ENCODE measurements around the gene VPS13D. TPM values are rescaled to one million over a fixed set of nuclear protein-coding genes. Genes with fewer than 3 reads are reported as not detected.
A peak's percentile ranks its signal among the peaks of the same experiment; 100 is the strongest.

The VPS13D gene
- total and polyA plus RNA-seq, 2 donors from 2014 or later = 19.4 to 75.8 TPM

DNA sequence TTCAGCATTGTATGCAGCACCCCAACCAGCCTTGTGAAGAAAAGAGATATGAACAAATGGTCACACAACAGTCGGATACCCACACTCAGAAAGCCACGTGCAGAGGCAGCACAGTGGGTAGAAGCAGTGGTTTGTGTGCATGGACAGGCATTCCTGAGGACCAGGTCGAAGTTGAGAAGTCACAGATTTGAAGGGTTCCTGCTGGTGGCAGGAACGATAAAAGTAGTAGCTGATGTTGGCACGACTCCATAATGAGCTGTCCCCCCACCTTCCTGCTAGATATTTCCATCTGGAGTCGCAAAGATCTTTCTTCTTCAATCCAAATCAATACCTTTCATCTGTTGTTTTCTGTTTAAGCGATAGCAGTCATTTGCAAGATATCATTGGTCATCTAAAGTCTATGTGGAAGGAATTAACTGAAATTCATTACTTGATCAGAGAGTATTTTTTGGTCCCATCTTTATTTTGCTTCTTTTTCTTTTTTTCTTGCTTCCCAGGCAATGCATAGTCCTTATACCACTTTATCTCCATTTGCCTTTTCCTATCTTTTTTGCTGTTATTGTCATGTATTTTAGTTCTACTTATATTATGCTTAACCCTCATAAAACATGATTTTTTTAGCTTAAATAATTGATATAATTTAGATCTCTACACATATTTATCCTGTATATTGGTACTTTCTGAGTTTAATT, 211.7 kb downstream of the VPS13D start:
- Histone ChIP-seq H3K4me1 (ENCODE audit: control insufficient read depth in 2 of 3, insufficient read depth in 2 of 3, low read depth in 1 of 3, low read length in 3 of 3) (peaks cover 2 to 4% (median 3%) of the 10 kb centered on the region in 3 donors), H3K4me3 (ENCODE audit: low read length in 3 of 3) (no peak overlapping the region), H3K9me3 (ENCODE audit: control insufficient read depth in 2 of 3, insufficient read depth in 1 of 3, low read length in 3 of 3) (no peaks in the 10 kb centered on the region), H3K36me3 (ENCODE audit: control insufficient read depth in 2 of 3, insufficient read depth in 3 of 3, low read length in 3 of 3) (no peaks in the 10 kb centered on the region), H3K27me3 (ENCODE audit: control insufficient read depth, insufficient read depth, low read length) (no peaks in the 10 kb centered on the region), H3K9ac (ENCODE audit: low read length in 3 of 3) (no peak overlapping the region), H3K27ac (ENCODE audit: low read depth in 2 of 2, low read length in 2 of 2) (no peak overlapping the region)
- TF ChIP-seq, protein P1, sequence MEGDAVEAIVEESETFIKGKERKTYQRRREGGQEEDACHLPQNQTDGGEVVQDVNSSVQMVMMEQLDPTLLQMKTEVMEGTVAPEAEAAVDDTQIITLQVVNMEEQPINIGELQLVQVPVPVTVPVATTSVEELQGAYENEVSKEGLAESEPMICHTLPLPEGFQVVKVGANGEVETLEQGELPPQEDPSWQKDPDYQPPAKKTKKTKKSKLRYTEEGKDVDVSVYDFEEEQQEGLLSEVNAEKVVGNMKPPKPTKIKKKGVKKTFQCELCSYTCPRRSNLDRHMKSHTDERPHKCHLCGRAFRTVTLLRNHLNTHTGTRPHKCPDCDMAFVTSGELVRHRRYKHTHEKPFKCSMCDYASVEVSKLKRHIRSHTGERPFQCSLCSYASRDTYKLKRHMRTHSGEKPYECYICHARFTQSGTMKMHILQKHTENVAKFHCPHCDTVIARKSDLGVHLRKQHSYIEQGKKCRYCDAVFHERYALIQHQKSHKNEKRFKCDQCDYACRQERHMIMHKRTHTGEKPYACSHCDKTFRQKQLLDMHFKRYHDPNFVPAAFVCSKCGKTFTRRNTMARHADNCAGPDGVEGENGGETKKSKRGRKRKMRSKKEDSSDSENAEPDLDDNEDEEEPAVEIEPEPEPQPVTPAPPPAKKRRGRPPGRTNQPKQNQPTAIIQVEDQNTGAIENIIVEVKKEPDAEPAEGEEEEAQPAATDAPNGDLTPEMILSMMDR (IDR thresholded peaks at IDR 0.05; ENCODE audit: borderline replicate concordance, extremely low read depth, insufficient read depth) = no peak
- DNase-seq (peak in 2 of 5 donors; percentile 64 to 86), FAIRE-seq (no peak)
- intact Hi-C loops (cut with DNase I) = no loop called here

DNA sequence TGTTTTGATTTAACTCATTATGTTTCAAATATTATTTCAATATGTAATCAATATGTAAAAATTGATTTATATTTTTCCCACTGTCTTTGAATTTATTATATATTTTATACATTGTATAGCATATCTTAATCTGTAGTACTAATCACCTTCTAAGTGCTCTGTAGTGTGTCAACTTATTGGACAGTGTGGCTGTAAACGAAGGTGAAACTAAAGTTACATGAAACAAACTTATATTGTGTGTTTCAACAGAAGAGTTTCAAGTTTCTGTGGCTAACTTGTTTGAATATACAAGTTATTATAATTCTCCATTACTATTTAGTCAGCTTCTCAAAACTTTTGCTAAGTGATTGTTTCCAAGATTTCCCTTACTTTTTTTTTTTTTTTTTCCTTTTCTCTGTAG, 212.4 kb downstream of the VPS13D start:
- Histone ChIP-seq H3K27ac (ENCODE audit: low read depth in 2 of 2, low read length in 2 of 2) (no peak overlapping the region), H3K4me1 (ENCODE audit: control insufficient read depth in 2 of 3, insufficient read depth in 2 of 3, low read depth in 1 of 3, low read length in 3 of 3) (peaks cover under 1 to 10% (median 2%) of the 10 kb centered on the region in 3 donors), H3K27me3 (ENCODE audit: control insufficient read depth, insufficient read depth, low read length) (no peaks in the 10 kb centered on the region), H3K9ac (ENCODE audit: low read length in 3 of 3) (no peak overlapping the region), H3K9me3 (ENCODE audit: control insufficient read depth in 2 of 3, insufficient read depth in 1 of 3, low read length in 3 of 3) (no peaks in the 10 kb centered on the region), H3K36me3 (ENCODE audit: control insufficient read depth in 2 of 3, insufficient read depth in 3 of 3, low read length in 3 of 3) (no peaks in the 10 kb centered on the region), H3K4me3 (ENCODE audit: low read length in 3 of 3) (no peak overlapping the region)
- intact Hi-C loops (cut with DNase I) = no loop called here
- DNase-seq = no peak
- FAIRE-seq = no peak
- TF ChIP-seq, protein P1 (IDR thresholded peaks at IDR 0.05; ENCODE audit: borderline replicate concordance, extremely low read depth, insufficient read depth) = no peak

DNA sequence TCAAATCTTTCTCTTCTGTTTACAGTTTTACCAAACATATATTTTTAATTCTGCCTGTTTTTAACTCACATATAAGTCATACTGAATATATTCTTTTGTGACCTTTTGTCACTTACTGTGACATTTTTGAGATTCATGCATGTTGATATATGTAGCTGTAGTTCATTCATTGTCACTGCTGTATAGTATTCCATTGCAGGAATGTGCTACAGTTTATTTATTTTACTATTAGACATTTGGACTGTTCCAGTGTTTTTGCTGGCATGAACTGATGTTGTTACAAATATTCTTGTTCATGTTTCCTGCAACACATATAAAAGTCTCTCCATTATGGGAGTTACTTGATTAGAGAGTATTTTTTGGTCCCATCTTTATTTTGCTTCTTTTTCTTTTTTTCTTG, 213.3 kb downstream of the VPS13D start:
- TF ChIP-seq, protein P1 (IDR thresholded peaks at IDR 0.05; ENCODE audit: borderline replicate concordance, extremely low read depth, insufficient read depth) = no peak
- no peaks in the 10 kb centered on the region for H3K36me3 ChIP-seq (ENCODE audit: control insufficient read depth in 2 of 3, insufficient read depth in 3 of 3, low read length in 3 of 3)
- H3K27me3 ChIP-seq (ENCODE audit: control insufficient read depth, insufficient read depth, low read length) = no peaks in the 10 kb centered on the region
- FAIRE-seq (no peak), DNase-seq (no peak)
- no peaks in the 10 kb centered on the region for H3K9me3 ChIP-seq (ENCODE audit: control insufficient read depth in 2 of 3, insufficient read depth in 1 of 3, low read length in 3 of 3)
- H3K9ac ChIP-seq (ENCODE audit: low read length in 3 of 3) = no peak overlapping the region
- H3K27ac ChIP-seq (ENCODE audit: low read depth in 2 of 2, low read length in 2 of 2) = no peak overlapping the region
- intact Hi-C loops (cut with DNase I) = no loop called here
- peaks cover 3 to 14% (median 4%) of the 10 kb centered on the region in 3 donors for H3K4me1 ChIP-seq (ENCODE audit: control insufficient read depth in 2 of 3, insufficient read depth in 2 of 3, low read depth in 1 of 3, low read length in 3 of 3)
- H3K4me3 ChIP-seq (ENCODE audit: low read length in 3 of 3) = no peak overlapping the region

Data from kidney (tissue), 14 donors.